WI38 (cell line): Measurements from ENCODE around the gene CIB4.

Source experiments
- H3K4me3 ChIP-seq: 2 replicates; pipeline ENCODE4 v1.5.1; 2011; ENCODE audit warnings: low read depth, mild to moderate bottlenecking, control low read depth, low read length
- TF ChIP-seq, protein P1 (sequence below): IDR thresholded peaks from 2 replicates; pipeline ENCODE4 v1.5.1; 2012; ENCODE audit warnings: low read depth, mild to moderate bottlenecking, control low read depth, low read length

The CIB4 gene

GRCh38 chr2:26619096-26619495 lies 22.1 kb downstream of the CIB4 start:
- TF ChIP-seq, protein P1, sequence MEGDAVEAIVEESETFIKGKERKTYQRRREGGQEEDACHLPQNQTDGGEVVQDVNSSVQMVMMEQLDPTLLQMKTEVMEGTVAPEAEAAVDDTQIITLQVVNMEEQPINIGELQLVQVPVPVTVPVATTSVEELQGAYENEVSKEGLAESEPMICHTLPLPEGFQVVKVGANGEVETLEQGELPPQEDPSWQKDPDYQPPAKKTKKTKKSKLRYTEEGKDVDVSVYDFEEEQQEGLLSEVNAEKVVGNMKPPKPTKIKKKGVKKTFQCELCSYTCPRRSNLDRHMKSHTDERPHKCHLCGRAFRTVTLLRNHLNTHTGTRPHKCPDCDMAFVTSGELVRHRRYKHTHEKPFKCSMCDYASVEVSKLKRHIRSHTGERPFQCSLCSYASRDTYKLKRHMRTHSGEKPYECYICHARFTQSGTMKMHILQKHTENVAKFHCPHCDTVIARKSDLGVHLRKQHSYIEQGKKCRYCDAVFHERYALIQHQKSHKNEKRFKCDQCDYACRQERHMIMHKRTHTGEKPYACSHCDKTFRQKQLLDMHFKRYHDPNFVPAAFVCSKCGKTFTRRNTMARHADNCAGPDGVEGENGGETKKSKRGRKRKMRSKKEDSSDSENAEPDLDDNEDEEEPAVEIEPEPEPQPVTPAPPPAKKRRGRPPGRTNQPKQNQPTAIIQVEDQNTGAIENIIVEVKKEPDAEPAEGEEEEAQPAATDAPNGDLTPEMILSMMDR: no peak
- no peak overlapping the region for H3K4me3 ChIP-seq

DNA sequence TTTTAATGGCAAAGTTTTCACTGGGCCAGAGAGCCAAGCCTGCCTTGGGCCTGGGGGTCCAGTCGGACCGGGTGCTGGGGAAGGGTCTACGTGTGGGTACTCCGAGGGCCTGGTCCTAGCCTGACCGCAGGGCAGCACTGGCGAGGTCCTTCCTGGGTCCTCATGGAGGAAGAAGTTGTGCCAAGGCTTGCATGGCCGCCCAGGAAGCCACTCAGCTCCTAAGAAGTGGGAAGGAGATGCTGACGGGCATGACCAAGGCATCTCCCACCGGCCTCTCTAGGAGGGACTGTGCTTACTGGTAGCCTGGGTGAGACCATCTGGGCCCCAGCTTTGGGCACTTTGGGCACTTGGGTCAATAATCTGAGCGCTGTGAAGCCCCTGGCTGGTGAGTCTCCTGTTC lies 22.6 kb downstream of the CIB4 start:
- no peak overlapping the region for H3K4me3 ChIP-seq
- TF ChIP-seq, protein P1: no peak

- TF ChIP-seq, protein P1: no peak
- no peak overlapping the region for H3K4me3 ChIP-seq
Measured at GRCh38 chr2:26617588-26618083, 23.5 kb downstream of the CIB4 start.

- TF ChIP-seq, protein P1: no peak
- H3K4me3 ChIP-seq: no peak overlapping the region
Measured at GRCh38 chr2:26616706-26617587, 24.2 kb downstream of the CIB4 start.

- TF ChIP-seq, protein P1: no peak
Measured at GRCh38 chr2:26615860-26616705, 25.1 kb downstream of the CIB4 start.

DNA sequence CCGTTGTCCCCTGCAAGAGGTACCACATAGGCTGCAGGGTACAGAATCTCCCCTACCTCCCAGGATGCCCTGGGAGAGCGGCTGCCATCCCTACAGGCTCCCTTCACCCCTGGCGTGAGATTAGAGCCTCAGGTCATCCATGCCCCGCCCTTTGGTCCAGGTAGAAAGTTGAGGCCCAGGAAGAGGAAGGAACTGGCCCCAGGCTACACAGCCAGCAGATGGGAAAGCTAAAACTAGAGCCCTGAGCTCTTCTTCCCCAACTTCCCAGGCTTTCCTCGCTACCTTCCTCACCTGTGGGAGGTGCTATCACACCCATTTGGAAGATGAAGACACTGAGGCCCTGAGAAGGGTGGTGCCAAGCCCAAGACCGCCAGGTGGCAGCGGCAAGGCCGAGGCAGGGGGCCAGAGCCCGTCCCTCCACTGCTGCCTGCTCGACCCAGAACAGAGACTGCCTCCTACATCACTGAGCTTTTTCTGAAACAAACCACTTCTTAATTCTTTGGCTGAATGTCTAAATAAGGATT lies 25.8 kb downstream of the CIB4 start:
- H3K4me3 ChIP-seq: no peak overlapping the region
- TF ChIP-seq, protein P1: no peak

More at GRCh38 chr2:26615860-26616705, 25.1 kb downstream of the CIB4 start:
- H3K4me3 ChIP-seq: no peak overlapping the region
